ENCODE results near the gene POU2F3. TPM values are rescaled to one million over a fixed set of nuclear protein-coding genes. Genes with fewer than 3 reads are reported as not detected.
A peak's percentile ranks its signal among the peaks of the same experiment; 100 is the strongest.

POU2F3 gene
- total and polyA plus RNA-seq, 2 of the 13 experiments (the other 11 are each of a cell fraction or from before 2014, with no cell fraction given), result not detected

DNA sequence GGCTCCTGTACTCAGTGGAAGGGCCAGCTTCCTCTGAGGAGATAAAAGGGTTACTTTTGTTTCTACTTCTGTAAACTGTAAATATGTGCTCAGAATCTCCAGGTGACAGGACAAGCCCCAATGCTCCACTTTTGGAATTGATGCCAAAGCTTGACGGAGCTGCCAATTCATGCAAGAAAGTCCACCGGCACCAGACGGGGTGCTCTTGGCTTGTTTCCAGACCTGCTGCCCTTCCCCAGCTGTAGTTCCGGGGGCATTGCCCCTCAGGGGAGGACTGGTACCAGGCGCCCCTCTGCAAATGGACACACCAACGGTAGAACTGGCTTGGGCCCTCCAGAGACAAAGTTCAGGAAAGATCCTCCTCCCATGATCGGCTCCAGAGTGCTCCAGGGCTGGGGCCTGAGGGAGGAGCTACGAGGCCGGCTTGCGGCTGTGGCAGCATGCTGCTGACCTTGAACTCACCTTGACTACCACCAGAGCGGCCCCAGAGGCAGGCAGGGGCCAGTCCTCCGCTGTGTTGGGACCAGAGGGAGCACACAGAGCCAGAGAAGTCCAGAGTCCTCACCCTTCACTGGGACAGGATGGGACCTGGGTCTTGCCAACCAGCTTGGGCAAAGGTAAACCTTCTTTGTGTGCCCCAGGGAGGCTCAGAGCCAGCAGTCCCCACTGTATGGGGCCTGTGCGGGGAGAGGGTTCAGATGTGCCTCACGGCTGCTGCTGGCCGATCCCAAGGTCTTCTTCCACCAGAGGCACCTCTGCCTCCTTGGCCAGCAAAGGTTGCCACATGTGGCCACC is 46.9 kb upstream of the POU2F3 start (continued):
- TF ChIP-seq FOXP1 (IDR thresholded peaks at IDR 0.05) (no peak), FOXP1 (CRISPR knock-in tag; IDR thresholded peaks at IDR 0.05) (no peak; the same call in 1 of the 2 replicates), PPARG (CRISPR knock-in tag; conservative IDR thresholded peaks at IDR 0.05) (peak; percentile 64; the same call in 1 of the 2 replicates), JDP2 (CRISPR knock-in tag; IDR thresholded peaks at IDR 0.05; ENCODE audit: borderline replicate concordance) (no peak), TOE1 (CRISPR knock-in tag; IDR thresholded peaks at IDR 0.05) (no peak), ZNF430 (CRISPR knock-in tag; IDR thresholded peaks at IDR 0.05) (peak; percentile 39; the same call in 1 of the 2 replicates), JUND (CRISPR knock-in tag; IDR thresholded peaks at IDR 0.05) (no peak), ZNF737 (CRISPR knock-in tag; IDR thresholded peaks at IDR 0.05; ENCODE audit: borderline replicate concordance) (no peak), TSC22D2 (CRISPR knock-in tag; IDR thresholded peaks at IDR 0.05; ENCODE audit: borderline replicate concordance) (no peak), PRPF4 (IDR thresholded peaks at IDR 0.05; ENCODE audit: low read depth, low read length, poor library complexity, severe bottlenecking) (no peak), HINFP (CRISPR knock-in tag; IDR thresholded peaks at IDR 0.05; ENCODE audit: low read depth) (0 out of 2 replicates have a peak, but pooled peaks have one; percentile 39), NFIB (CRISPR knock-in tag; IDR thresholded peaks at IDR 0.05; ENCODE audit: borderline replicate concordance) (no peak), RNF219 (CRISPR knock-in tag; IDR thresholded peaks at IDR 0.05) (no peak), JUNB (CRISPR knock-in tag; IDR thresholded peaks at IDR 0.05; ENCODE audit: borderline replicate concordance) (no peak), KDM5A (IDR thresholded peaks at IDR 0.05; ENCODE audit: borderline replicate concordance, low read length) (no peak), TBP (CRISPR knock-in tag; IDR thresholded peaks at IDR 0.05) (no peak), FOXC1 (CRISPR knock-in tag; IDR thresholded peaks at IDR 0.05; ENCODE audit: borderline replicate concordance) (no peak), HNRNPLL (IDR thresholded peaks at IDR 0.05; ENCODE audit: low read depth, low read length, poor library complexity, severe bottlenecking) (peak; percentile 48), MAFG (CRISPR knock-in tag; IDR thresholded peaks at IDR 0.05) (no peak), GATA4 (IDR thresholded peaks at IDR 0.05; ENCODE audit: borderline replicate concordance, low read depth) (no peak), KDM4B (CRISPR knock-in tag; IDR thresholded peaks at IDR 0.05) (no peak), ZNF672 (CRISPR knock-in tag; IDR thresholded peaks at IDR 0.05) (no peak)
- TF ChIP-seq, protein P1, sequence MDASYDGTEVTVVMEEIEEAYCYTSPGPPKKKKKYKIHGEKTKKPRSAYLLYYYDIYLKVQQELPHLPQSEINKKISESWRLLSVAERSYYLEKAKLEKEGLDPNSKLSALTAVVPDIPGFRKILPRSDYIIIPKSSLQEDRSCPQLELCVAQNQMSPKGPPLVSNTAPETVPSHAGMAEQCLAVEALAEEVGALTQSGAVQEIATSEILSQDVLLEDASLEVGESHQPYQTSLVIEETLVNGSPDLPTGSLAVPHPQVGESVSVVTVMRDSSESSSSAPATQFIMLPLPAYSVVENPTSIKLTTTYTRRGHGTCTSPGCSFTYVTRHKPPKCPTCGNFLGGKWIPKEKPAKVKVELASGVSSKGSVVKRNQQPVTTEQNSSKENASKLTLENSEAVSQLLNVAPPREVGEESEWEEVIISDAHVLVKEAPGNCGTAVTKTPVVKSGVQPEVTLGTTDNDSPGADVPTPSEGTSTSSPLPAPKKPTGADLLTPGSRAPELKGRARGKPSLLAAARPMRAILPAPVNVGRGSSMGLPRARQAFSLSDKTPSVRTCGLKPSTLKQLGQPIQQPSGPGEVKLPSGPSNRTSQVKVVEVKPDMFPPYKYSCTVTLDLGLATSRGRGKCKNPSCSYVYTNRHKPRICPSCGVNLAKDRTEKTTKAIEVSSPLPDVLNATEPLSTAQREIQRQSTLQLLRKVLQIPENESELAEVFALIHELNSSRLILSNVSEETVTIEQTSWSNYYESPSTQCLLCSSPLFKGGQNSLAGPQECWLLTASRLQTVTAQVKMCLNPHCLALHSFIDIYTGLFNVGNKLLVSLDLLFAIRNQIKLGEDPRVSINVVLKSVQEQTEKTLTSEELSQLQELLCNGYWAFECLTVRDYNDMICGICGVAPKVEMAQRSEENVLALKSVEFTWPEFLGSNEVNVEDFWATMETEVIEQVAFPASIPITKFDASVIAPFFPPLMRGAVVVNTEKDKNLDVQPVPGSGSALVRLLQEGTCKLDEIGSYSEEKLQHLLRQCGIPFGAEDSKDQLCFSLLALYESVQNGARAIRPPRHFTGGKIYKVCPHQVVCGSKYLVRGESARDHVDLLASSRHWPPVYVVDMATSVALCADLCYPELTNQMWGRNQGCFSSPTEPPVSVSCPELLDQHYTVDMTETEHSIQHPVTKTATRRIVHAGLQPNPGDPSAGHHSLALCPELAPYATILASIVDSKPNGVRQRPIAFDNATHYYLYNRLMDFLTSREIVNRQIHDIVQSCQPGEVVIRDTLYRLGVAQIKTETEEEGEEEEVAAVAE (CRISPR knock-in tag; IDR thresholded peaks at IDR 0.05; ENCODE audit: borderline replicate concordance), result no peak
